Measurements from ENCODE around the gene C7orf33.
"Not testable (repeated sequence)": the region's sequence is repeated elsewhere in the genome, so short reads cannot be mapped to it uniquely, and the experiment has no call there.

The C7orf33 gene

DNA sequence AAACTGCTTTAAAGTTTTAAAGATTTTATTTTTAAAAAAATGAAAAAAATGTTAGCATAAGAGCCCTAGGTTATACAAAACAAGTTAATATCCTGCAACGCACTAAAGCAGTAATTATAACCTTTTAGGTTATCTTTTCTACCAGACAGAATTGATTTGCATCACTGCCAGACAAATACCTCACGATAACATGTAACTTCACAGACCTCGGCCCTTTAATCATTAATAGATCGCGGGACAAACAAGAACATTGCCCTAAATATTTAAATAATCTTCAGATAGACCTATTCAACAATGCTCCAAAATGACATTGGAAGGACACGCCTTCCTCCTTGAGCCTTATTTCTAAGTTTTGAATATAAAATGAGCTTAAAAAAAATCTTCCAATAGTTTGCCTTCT is 23.8 kb upstream of the C7orf33 start:
- Histone ChIP-seq H3K27me3 (ENCODE audit: insufficient read depth, low read length) (0 out of 2 replicates have a peak, but pooled peaks cover 4% of the 10 kb centered on the region), H3K36me3 (ENCODE audit: insufficient read depth, low read length) (no peaks in the 10 kb centered on the region), H3K4me1 (ENCODE audit: insufficient read depth, low read length, severe bottlenecking) (no peaks in the 10 kb centered on the region), H3K9ac (ENCODE audit: low read length) (no peak overlapping the region), H3K79me2 (ENCODE audit: insufficient read depth, low read length) (no peaks in the 10 kb centered on the region), H3K27ac (ENCODE audit: low read depth, low read length, poor library complexity, severe bottlenecking) (no peak overlapping the region), H3K9me3 (ENCODE audit: low read length) (no peaks in the 10 kb centered on the region), H3K9me2 (ENCODE audit: low read depth, low read length) (no peaks in the 10 kb centered on the region), H3F3A (ENCODE audit: insufficient read depth, low read length) (no peaks in the 10 kb centered on the region), H3K4me3 (ENCODE audit: low read depth, low read length, poor library complexity, severe bottlenecking) (no peak overlapping the region), H4K20me1 (ENCODE audit: insufficient read depth, low read length) (no peaks in the 10 kb centered on the region), H2AFZ (ENCODE audit: low read length) (no peak overlapping the region), H3K4me2 (ENCODE audit: low read length) (no peak overlapping the region)
- no peak for TF ChIP-seq EZH2 (IDR thresholded peaks at IDR 0.05; ENCODE audit: borderline replicate concordance, low read length)

DNA sequence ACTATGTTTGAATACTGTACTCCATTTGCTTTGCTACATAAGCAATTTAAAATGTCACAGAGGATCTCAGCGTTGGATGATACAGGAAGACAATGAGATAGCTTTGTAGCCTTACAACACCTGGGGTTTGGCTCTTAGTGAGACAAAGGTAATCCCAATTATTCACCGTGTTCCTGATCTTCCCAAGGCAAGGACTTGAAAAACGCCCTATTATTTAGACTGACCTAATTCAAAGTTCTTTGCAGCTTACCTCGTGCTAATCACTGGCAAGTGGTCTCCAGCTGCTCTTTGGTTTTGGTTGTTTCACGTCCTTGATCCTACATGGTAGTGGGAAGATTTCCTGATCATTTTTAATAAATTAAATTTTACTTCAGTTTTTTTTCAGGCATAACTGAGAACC is 23.0 kb upstream of the C7orf33 start:
- Histone ChIP-seq H3K4me1 (ENCODE audit: insufficient read depth, low read length, severe bottlenecking) (no peaks in the 10 kb centered on the region), H3K9ac (ENCODE audit: low read length) (no peak overlapping the region), H3K27me3 (ENCODE audit: insufficient read depth, low read length) (0 out of 2 replicates have a peak, but pooled peaks cover 4% of the 10 kb centered on the region), H3K27ac (ENCODE audit: low read depth, low read length, poor library complexity, severe bottlenecking) (no peak overlapping the region), H4K20me1 (ENCODE audit: insufficient read depth, low read length) (no peaks in the 10 kb centered on the region), H3K4me3 (ENCODE audit: low read depth, low read length, poor library complexity, severe bottlenecking) (no peak overlapping the region), H3K36me3 (ENCODE audit: insufficient read depth, low read length) (no peaks in the 10 kb centered on the region), H3K9me2 (ENCODE audit: low read depth, low read length) (no peaks in the 10 kb centered on the region), H3K79me2 (ENCODE audit: insufficient read depth, low read length) (no peaks in the 10 kb centered on the region), H2AFZ (ENCODE audit: low read length) (no peak overlapping the region), H3K4me2 (ENCODE audit: low read length) (no peak overlapping the region), H3F3A (ENCODE audit: insufficient read depth, low read length) (no peaks in the 10 kb centered on the region), H3K9me3 (ENCODE audit: low read length) (no peaks in the 10 kb centered on the region)
- TF ChIP-seq EZH2 (IDR thresholded peaks at IDR 0.05; ENCODE audit: borderline replicate concordance, low read length) = no peak
- TF ChIP-seq, protein P1, sequence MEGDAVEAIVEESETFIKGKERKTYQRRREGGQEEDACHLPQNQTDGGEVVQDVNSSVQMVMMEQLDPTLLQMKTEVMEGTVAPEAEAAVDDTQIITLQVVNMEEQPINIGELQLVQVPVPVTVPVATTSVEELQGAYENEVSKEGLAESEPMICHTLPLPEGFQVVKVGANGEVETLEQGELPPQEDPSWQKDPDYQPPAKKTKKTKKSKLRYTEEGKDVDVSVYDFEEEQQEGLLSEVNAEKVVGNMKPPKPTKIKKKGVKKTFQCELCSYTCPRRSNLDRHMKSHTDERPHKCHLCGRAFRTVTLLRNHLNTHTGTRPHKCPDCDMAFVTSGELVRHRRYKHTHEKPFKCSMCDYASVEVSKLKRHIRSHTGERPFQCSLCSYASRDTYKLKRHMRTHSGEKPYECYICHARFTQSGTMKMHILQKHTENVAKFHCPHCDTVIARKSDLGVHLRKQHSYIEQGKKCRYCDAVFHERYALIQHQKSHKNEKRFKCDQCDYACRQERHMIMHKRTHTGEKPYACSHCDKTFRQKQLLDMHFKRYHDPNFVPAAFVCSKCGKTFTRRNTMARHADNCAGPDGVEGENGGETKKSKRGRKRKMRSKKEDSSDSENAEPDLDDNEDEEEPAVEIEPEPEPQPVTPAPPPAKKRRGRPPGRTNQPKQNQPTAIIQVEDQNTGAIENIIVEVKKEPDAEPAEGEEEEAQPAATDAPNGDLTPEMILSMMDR (IDR thresholded peaks at IDR 0.05; ENCODE audit: low read length) = no peak

GRCh38 chr7:148570510-148570909 is 20.1 kb upstream of the C7orf33 start:
- no peaks in the 10 kb centered on the region for H4K20me1 ChIP-seq (ENCODE audit: insufficient read depth, low read length)
- peaks cover 4% of the 10 kb centered on the region; the same call in 1 of the 2 replicates for H3K27me3 ChIP-seq (ENCODE audit: insufficient read depth, low read length)
- H3K4me3 ChIP-seq (ENCODE audit: low read depth, low read length, poor library complexity, severe bottlenecking) = no peak overlapping the region
- no peak overlapping the region for H3K4me2 ChIP-seq (ENCODE audit: low read length)
- no peaks in the 10 kb centered on the region for H3K9me3 ChIP-seq (ENCODE audit: low read length)
- TF ChIP-seq EZH2 (IDR thresholded peaks at IDR 0.05; ENCODE audit: borderline replicate concordance, low read length) = no peak
- TF ChIP-seq, protein P1 (IDR thresholded peaks at IDR 0.05; ENCODE audit: low read length) = no peak
- H3K4me1 ChIP-seq (ENCODE audit: insufficient read depth, low read length, severe bottlenecking) = no peaks in the 10 kb centered on the region
- H2AFZ ChIP-seq (ENCODE audit: low read length) = no peak overlapping the region
- no peaks in the 10 kb centered on the region for H3K9me2 ChIP-seq (ENCODE audit: low read depth, low read length)
- H3K9ac ChIP-seq (ENCODE audit: low read length) = no peak overlapping the region
- H3K36me3 ChIP-seq (ENCODE audit: insufficient read depth, low read length) = no peaks in the 10 kb centered on the region
- no peaks in the 10 kb centered on the region for H3K79me2 ChIP-seq (ENCODE audit: insufficient read depth, low read length)
- no peak overlapping the region for H3K27ac ChIP-seq (ENCODE audit: low read depth, low read length, poor library complexity, severe bottlenecking)
- H3F3A ChIP-seq (ENCODE audit: insufficient read depth, low read length) = no peaks in the 10 kb centered on the region

DNA sequence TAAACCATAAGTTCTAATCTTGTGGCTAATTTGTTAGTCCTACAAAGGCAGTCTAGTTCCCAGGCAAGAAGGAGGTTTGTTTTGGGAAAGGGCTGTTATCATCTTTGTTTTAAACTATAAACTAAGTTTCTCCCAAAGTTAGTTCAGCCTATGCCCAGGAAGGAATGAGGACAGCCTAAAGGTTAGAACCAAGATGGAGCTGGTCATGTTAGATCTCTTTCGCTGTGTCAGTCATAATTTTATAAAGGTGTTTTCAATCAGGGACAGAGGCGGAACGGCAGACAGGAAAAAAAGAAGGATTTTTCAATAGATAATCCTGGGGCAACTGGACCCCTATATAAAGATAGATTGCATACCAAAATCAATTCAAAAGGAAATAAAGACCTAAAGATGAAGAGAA is 19.6 kb upstream of the C7orf33 start:
- H3K27ac ChIP-seq (ENCODE audit: low read depth, low read length, poor library complexity, severe bottlenecking); H3F3A ChIP-seq (ENCODE audit: insufficient read depth, low read length); H3K4me2 ChIP-seq (ENCODE audit: low read length); H3K4me1 ChIP-seq (ENCODE audit: insufficient read depth, low read length, severe bottlenecking); H3K9me2 ChIP-seq (ENCODE audit: low read depth, low read length); H3K79me2 ChIP-seq (ENCODE audit: insufficient read depth, low read length); H3K4me3 ChIP-seq (ENCODE audit: low read depth, low read length, poor library complexity, severe bottlenecking); H3K27me3 ChIP-seq (ENCODE audit: insufficient read depth, low read length); H3K9me3 ChIP-seq (ENCODE audit: low read length); H3K9ac ChIP-seq (ENCODE audit: low read length); H3K36me3 ChIP-seq (ENCODE audit: insufficient read depth, low read length); H2AFZ ChIP-seq (ENCODE audit: low read length); H4K20me1 ChIP-seq (ENCODE audit: insufficient read depth, low read length): not testable (repeated sequence)
